Fibroblast of skin of left quadriceps (primary cell): ENCODE results near the gene IRS2.
"Not testable (repeated sequence)": the region's sequence is repeated elsewhere in the genome, so short reads cannot be mapped to it uniquely, and the experiment has no call there.

Experiments used
- DNase-seq, 2 experiments: peaks; one replicate each; pipeline ENCODE4 v3.0.0-alpha.2; 2013; ENCODE audit warnings: low read depth in 2 of 2

Gene IRS2

DNA sequence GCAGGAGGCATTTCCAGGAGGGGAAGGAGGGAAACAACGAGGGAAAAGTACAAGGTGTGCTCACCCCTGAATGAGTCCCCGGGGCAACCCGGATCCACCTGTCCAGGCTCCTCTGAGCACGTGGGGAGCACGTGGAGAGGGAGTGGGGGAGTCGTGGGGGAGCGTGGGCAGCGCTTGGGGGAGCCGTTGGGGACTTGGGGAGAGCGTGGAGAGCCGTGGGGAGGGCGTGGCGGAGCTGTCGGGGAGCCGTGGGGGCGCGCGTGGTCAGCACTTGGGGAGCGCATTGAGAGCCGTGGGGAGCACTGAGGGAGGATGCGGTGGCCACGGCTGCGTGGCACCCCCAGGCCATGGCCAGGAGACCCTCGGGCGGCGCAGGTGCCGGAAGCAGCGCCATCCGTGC lies 52.8 kb downstream of the IRS2 start:
- no peak for DNase-seq

- not testable (repeated sequence) for DNase-seq
These were observed 53.8 kb downstream of the IRS2 start for GRCh38 chr13:109732470-109733170.

DNA sequence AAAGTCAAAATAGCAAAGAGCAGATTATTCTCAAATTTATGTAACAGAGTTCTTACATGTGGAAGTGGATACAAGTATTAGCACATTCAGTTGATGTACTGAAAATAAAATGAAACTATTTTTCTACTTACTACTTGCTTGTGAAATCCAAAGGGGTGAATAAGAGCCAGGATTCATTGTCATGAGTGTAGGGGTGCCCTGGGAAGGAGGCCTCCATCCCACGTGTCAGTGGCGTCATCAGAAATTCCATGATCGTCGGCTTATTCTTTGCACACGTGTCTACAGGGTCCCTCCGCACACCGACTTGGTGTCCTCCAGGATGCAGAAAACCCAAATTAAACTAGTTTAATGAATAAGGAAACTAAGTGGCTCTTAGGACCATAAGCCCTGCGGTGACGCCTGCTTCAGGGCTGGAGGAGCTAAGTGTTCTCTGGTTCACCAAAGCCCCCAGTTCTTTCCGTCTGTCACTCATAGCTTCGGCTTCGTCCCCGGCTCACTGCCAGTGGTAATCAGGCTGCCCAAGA lies 55.5 kb downstream of the IRS2 start:
- DNase-seq = no peak

DNA sequence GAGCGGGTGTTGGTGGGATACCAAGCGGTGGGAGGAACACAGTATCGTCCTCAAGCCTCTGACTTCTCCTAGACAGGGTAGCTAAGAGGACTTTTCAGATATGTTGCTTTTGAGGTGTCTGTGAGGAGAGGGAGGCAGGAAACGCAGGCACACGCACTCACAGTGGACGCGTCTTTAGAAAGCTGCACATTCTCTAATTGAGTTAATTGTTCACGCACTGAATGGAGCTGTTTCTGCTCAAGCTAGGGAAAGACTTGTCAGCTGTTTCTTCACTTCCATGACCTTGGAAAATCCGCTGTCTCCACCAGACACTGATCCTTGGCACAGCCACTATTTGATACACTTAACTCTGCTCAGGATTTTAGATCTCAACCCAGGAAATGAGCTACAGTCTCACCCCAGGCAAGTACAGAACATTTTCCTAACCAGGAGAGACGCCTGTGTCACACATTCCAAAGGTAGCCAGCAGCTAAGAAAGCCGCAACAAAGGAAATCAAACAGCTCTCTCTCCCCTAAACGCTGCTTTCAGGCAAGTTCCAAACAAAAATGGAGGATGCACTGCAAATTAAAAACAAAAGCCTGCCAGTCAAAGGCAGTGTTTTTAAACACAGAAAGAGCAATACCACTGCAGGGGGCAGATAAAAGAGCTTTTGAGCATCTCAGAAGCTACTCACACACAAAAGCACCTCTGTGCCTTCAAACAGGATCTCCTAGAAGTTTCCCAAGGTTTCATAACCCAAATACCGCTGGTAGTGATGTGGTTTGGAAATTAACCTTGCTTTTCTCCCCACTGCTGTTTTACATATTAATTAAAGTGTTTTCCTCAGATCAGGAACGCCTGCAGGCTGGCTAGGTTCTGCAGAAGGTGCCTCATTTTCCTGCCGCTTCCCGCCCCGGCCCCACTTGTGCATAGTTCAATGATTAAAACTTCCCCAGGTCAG lies 57.3 kb downstream of the IRS2 start:
- no peak for DNase-seq

GRCh38 chr13:109728061-109728460 lies 58.3 kb downstream of the IRS2 start:
- DNase-seq = no peak

DNA sequence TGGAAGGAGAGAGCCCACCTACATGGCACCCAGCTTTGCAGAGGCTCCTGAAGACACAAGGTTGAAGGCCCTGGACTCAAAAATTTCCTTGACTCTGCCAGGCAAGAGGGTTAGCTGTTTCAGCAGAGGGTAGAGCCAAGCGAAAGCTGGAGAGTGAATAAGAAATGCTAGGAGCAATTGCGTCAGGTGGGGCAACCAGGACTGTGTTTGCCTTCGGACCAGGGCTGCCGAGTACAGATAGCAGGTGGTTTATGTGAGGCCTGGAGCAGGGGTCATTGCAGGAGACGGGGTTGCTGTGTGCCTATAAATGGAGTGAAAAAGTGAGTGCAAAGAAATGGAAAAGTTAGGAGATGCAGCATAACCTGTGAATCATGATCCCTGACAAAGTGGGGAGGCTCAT lies 59.1 kb downstream of the IRS2 start:
- DNase-seq = no peak

GRCh38 chr13:109725995-109726637 lies 60.3 kb downstream of the IRS2 start:
- DNase-seq = no peak

DNA sequence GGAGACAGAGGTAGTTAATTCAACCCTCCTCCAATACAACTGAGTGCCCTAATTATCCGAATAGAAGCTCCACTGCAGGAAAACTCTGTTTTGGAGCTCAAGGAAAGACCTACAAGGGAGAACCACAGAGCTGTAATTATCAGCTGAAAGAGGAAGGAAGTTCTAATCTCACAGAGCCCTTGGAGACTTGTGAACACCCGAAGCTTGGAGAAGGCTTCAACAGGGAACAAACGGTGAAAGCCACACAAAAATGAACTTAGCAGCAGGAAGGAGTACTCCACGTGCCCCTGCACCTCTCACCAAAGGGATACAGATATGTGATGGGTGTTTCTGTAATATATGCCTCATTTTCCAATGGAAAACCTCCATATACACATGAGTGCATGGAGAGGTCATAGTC lies 61.1 kb downstream of the IRS2 start:
- DNase-seq = no peak

DNA sequence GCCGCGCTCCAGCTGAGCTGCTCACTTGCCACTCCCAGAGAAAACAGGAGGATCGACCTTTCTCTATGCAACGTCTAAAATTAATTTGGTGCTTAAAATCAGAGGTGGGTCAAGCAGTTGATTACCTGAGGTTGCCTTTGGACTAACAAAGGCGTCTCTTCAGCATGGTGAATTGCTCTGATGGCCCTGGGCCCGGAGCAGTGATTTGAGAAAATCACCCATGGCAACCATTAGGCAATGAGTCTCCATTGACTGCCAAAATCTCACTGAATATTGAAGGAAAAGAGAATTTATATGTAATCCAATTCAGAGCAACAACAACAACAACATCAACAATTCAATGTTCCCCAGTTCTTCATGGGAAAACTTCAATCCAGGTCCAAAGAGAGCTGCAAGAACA lies 61.8 kb downstream of the IRS2 start:
- no peak for DNase-seq

GRCh38 chr13:109723046-109723445 lies 63.3 kb downstream of the IRS2 start:
- no peak for DNase-seq

DNA sequence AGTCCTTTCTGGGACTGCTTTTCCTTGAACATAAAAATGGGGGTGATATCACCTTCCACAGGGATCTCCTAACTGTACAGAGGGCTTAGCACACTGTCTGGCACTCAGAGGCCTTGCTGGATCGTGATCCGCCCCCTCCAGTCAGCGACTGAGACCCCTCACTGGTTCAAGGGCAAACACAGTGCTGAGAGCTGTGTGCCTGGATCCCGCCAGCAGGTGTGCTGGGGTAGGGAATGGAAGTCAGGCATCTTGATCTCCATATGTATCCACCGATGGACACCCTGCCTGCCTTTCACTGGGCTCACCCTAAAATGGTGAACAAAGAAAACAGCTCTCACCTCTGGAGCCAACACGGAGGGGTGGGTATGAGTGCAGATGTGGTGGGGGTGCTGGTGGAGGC lies 64.3 kb downstream of the IRS2 start:
- DNase-seq = no peak

DNA sequence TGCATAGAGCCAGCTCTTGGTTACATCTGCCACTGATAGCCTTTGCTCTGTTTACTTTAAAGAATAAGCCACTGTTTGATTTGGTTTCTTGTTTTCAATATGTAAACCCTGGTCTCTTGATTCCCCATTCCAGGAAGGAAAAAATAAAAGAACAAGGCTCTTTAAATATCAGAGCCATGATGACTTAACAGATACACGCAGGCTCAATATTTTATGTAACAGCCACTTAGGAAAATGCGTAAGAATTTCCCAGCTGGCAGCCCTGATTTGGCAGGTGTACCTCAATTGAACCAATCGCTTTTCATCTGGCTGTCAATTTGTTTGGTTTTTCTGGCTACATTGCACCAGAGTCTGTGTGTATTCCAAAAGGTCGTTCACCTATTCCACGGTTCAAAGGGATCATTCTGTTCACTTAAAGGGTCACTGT lies 65.6 kb downstream of the IRS2 start:
- no peak for DNase-seq

DNA sequence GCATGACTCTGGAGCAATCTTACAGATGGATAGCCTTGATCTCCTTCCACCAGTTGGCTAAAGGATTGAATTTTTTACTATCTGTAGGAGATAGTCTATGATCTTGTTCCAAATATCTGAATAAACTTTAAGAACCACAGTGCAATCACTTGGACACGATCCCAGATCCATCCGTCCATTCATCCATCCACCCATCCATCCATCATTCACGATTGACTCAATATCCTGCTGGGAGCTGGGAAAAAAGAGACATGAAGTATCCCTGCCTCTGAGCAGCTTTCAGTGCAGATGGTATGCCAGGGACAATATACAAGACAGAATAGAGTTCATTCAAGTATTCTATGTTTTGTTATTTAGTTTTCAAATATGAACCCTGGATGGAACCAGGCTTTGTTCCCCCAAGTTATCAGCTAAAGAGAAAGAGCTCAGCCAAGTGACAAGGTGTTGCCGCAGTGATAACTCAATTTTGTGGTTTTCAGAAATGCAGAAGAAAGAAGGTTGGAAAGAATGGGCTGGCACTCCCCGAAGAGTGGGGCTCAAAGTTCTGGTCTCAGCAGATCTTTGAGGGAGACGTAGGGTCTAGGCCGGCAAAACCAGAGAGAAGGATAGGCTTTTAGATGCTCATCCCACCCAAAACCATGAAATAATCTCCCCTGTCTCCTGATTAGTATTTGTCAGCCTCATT lies 66.3 kb downstream of the IRS2 start:
- DNase-seq = no peak

DNA sequence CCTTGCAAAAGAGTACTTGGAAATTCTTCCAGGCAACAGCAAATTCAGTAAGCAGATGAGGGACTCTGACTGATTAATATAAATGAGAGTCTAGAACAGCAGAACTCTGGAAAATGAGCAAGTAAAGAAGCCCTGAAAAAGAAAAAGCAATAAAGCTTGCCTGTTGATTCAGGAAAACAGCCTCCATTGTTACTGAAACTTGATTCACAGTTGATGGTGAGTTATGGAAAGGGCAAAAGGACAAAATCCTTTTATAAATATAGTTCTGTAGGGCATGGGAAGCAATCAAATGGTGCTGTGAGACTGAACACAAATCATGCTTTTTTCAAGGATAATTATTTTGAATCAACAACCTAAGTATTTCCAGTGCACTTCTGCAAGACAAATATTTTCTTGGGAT lies 67.7 kb downstream of the IRS2 start:
- no peak for DNase-seq

- no peak for DNase-seq
These were observed 68.7 kb downstream of the IRS2 start for GRCh38 chr13:109717686-109718085.

- DNase-seq = no peak
These were observed 70.5 kb downstream of the IRS2 start for GRCh38 chr13:109715902-109716301.

DNA sequence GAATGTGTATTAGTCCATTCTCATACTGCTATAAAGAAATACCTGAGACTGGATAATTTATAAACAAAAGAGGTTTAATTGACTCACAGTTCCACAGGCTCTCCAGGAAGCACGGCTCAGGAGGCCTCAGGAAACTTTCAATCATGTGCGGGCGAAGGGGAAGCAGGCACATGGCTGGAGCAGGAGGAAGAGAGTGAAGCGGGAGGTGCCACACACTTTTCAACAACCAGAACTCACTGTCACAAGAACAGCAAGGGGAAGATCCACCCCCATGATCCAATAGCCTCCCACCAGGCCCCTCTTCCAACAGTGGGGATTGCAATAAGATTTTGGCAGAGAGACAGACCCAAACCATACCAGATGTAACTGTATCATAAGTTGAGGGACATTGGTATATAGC lies 72.7 kb downstream of the IRS2 start:
- DNase-seq = no peak

DNA sequence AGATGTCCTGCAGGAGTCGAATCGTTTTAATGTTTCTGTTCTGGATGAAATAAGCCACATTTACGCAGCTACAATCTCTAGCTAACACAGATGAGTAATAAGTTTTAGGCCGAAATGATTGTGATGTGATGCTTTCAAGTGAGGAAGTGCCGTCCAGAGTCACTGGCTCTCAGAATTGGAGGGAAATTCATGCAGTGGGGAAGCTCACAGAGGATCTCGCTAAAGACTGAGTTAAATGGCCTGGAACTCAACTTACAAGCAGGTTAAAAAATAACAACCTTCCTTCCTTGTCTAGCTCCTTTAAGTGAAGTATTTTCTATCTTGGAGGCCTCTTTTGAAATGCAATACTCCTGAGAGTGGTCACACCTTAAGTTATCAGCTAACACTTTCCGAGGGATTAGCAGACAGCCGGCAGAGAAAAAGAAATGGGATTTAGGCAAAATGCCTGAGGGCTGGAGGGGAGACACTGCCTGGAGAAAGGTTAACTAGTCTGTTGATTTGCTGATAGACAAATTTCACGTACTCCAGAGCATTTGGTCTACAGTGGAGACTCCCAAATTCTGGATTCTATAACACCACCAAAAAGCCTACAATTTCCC lies 74.2 kb downstream of the IRS2 start:
- no peak for DNase-seq

DNA sequence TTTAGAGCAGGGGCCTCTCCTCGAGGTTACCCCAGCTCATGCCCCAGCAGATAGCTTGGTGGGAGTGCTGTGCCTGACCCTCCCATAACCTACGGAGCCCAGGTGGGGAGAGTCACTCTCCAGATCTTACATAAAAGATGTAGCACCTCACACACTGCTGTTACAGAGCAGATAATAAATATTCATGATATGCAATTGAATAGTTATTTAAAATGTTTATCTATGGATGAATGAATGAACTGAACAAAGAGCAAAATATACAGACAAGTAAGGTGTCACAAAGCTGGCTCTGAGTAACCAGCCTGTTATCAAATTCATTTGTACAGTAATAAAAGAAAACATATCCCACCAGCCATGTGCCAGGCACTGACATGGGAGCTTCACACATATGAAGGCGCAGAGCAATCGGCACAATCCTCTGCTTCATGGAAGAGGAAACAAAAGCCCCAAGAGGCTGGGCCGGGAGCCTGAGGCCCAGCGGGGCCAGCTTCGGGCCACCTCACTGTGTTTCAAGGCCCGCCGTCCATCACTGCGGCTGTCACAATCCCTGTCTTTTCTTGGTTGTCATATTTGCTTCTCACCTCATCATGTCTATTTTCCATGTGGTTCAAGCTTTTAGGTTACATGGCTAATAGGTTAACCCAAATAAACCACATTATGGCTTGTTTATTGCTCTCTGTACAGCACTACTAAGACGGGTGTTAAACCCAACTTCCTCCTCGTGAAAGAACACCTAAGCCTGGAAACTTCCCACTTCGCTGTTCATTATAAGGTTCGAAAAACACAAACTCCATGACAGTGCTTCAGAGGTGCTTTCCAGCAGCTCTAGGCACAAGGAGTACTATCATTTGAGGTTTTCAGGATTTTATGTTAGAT lies 78.4 kb downstream of the IRS2 start:
- DNase-seq = no peak

DNA sequence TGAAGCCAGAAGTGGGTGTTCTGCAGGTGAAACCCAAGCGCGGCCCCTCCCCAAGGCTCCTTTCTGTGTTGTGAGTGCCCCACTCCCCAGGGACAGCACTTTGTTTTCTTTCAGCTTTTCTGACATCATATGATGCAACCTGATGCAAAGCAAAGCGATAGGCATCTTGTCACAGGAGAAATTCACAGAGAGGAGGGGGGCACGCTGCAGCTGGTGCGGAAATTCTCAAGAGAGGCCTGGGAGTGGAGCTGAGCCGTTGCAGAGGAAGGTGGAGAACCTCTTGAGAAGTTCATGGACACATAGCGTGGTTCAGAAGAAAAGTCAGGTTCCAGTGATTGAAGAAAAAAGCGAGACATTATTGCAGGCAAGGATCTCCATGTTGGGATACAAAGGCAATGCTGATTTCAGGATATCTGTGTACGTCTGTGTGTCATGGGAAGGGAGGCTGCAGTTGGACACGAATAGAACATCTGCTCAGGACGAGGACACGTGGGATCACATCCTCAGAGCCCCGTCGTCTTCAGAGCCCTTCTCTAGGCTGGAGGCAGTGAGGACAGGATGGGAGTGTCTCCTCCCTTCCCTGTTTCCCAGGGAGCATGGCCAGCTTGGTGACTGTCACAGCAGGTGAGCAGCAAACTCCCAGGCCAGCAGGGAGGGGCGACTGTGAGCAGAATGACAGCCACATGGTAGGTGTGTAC lies 79.2 kb downstream of the IRS2 start:
- no peak for DNase-seq
